Liver (tissue), 9 donors: ENCODE results near the gene ALDH1L1. TPM values are rescaled to one million over a fixed set of nuclear protein-coding genes. Genes with fewer than 3 reads are reported as not detected.
"Not testable (repeated sequence)": the region's sequence is repeated elsewhere in the genome, so short reads cannot be mapped to it uniquely, and the experiment has no call there.

Experiments used
- DNase-seq: peaks from one replicate; pipeline ENCODE4 v3.0.0-alpha.2; 2017; ENCODE audit warnings: low spot score
- H3K27ac ChIP-seq, 2 donors: one replicate each; pipeline ENCODE4 v1.7.0; 2013; ENCODE audit warnings: inconsistent platforms in 2 of 2, low read length in 2 of 2, control low read depth in 1 of 2, low read depth in 1 of 2, mild to moderate bottlenecking in 1 of 2
- H3K27me3 ChIP-seq, 4 donors: one replicate each; pipeline versions ENCODE4 v1.6.1 to v1.7.0; 2013; ENCODE audit warnings: low read length in 3 of 4, inconsistent platforms in 1 of 4, mild to moderate bottlenecking in 1 of 4, moderate library complexity in 1 of 4; ENCODE audit not compliant: control insufficient read depth in 4 of 4, insufficient read depth in 4 of 4
- H3K36me3 ChIP-seq, 4 donors: one replicate each; pipeline versions ENCODE4 v1.6.1 to v1.7.0; 2013; ENCODE audit warnings: low read length in 3 of 4, mild to moderate bottlenecking in 3 of 4, low read depth in 1 of 4, moderate library complexity in 1 of 4; ENCODE audit not compliant: control insufficient read depth in 4 of 4, insufficient read depth in 3 of 4
- H3K4me1 ChIP-seq, 4 donors: one replicate each; pipeline versions ENCODE4 v1.6.1 to v1.7.0; 2013; ENCODE audit warnings: low read length in 3 of 4, mild to moderate bottlenecking in 3 of 4, moderate library complexity in 1 of 4; ENCODE audit not compliant: control insufficient read depth in 4 of 4, insufficient read depth in 4 of 4
- H3K4me3 ChIP-seq, 3 donors: one replicate each; pipeline versions ENCODE4 v1.6.1 to v1.7.0; 2013; ENCODE audit warnings: low read length in 3 of 3, control low read depth in 1 of 3, low read depth in 1 of 3, mild to moderate bottlenecking in 1 of 3
- H3K9ac ChIP-seq, 2 donors: one replicate each; pipeline ENCODE4 v1.7.0; 2013; ENCODE audit warnings: low read length in 2 of 2, mild to moderate bottlenecking in 2 of 2, moderate library complexity in 2 of 2, control low read depth in 1 of 2, low read depth in 1 of 2
- H3K9me3 ChIP-seq, 4 donors: one replicate each; pipeline versions ENCODE4 v1.6.1 to v1.7.0; 2013; ENCODE audit warnings: low read length in 3 of 4; ENCODE audit not compliant: control insufficient read depth in 4 of 4
- ATF3 ChIP-seq: IDR thresholded peaks from 2 replicates; pipeline ENCODE4 v1.6.1; 2016; ENCODE audit warnings: antibody characterized with exemption
- CTCF ChIP-seq: fragments of 150-350 bp; IDR thresholded peaks from 2 replicates; pipeline ENCODE4 v1.5.1; 2017; ENCODE audit warnings: improper control_type of control experiment, low read depth, low read length; ENCODE audit not compliant: missing input control
- EGR1 ChIP-seq, 2 donors: IDR thresholded peaks; 2 replicates each; pipeline ENCODE4 v1.6.1; 2016 to 2018; ENCODE audit warnings: antibody characterized with exemption in 2 of 2, low read depth in 2 of 2
- FOXA1 ChIP-seq: IDR thresholded peaks from 2 replicates; pipeline ENCODE4 v1.6.1; 2016; ENCODE audit warnings: antibody characterized with exemption
- FOXA2 ChIP-seq: IDR thresholded peaks from 2 replicates; pipeline ENCODE4 v1.6.1; 2016; ENCODE audit warnings: antibody characterized with exemption
- GABPA ChIP-seq, 2 donors: IDR thresholded peaks in 1 of 2; conservative IDR thresholded peaks in 1 of 2; 2 replicates each; pipeline ENCODE4 v1.6.1; 2016; ENCODE audit warnings: antibody characterized with exemption in 2 of 2, mild to moderate bottlenecking in 1 of 2, moderate library complexity in 1 of 2
- HNF4A ChIP-seq, 2 donors: conservative IDR thresholded peaks; 2 replicates each; pipeline ENCODE4 v1.6.1; 2016; ENCODE audit warnings: antibody characterized with exemption in 2 of 2, mild to moderate bottlenecking in 2 of 2
- HNF4G ChIP-seq: IDR thresholded peaks from 2 replicates; pipeline ENCODE4 v1.6.1; 2016; ENCODE audit warnings: antibody characterized with exemption
- JUND ChIP-seq, 2 donors: IDR thresholded peaks; 2 replicates each; pipeline ENCODE4 v1.6.1; 2016; ENCODE audit warnings: antibody characterized with exemption in 2 of 2
- MAX ChIP-seq: IDR thresholded peaks from 2 replicates; pipeline ENCODE4 v1.6.1; 2016; ENCODE audit warnings: antibody characterized with exemption
- RAD21 ChIP-seq, 2 donors: IDR thresholded peaks; 2 replicates each; pipeline ENCODE4 v1.6.1; 2016; ENCODE audit warnings: antibody characterized with exemption in 2 of 2, mild to moderate bottlenecking in 2 of 2
- REST ChIP-seq: IDR thresholded peaks from 2 replicates; pipeline ENCODE4 v1.6.1; 2016; ENCODE audit warnings: antibody characterized with exemption, mild to moderate bottlenecking
- RXRA ChIP-seq, 2 donors: IDR thresholded peaks; 2 replicates each; pipeline ENCODE4 v1.6.1; 2017 to 2018; ENCODE audit warnings: antibody characterized with exemption in 2 of 2, mild to moderate bottlenecking in 1 of 2
- SP1 ChIP-seq: IDR thresholded peaks from 2 replicates; pipeline ENCODE4 v1.6.1; 2018; ENCODE audit warnings: antibody characterized with exemption, mild to moderate bottlenecking
- ZBTB33 ChIP-seq: IDR thresholded peaks from 2 replicates; pipeline ENCODE4 v1.6.1; 2016; ENCODE audit warnings: antibody characterized with exemption
- WGBS: extraction: QIAGEN DNeasy Blood & Tissue Kit; methylation state at CpG from one replicate; pipeline ENCODE4 v1.1.7; 2013; 5-methylcytosine and 5-hydroxymethylcytosine counted together
- polyA plus RNA-seq, 2 donors: library from polyadenylated mRNA; stranded (reverse) in 1 of 2; unstranded in 1 of 2; fragments of 200-250 nt in 1 of 2; fragments of >200 nt in 1 of 2; fragmentation: Nextera tagmentation in 1 of 2; extraction: Ambion mirVana in 1 of 2; gene quantifications; one replicate each; pipeline versions ENCODE4 v1.2.1 to v1.2.3, GENCODE V29; 2013 to 2015
- total RNA-seq, 2 donors: library from RNA; depleted of rRNA; stranded (reverse); fragments of >200 nt; gene quantifications; one replicate each; pipeline ENCODE4 v1.2.3, GENCODE V29; 2014
- donor health status: healthy.
- donor health status: healthy.
- donor health status: healthy.
- donor health status: healthy.
- donor health status: healthy.

ALDH1L1 gene
- total and polyA plus RNA-seq, 4 donors, result 46.7 to 234 (median 147) TPM

GRCh38 chr3:126098391-126098858, 82.0 kb downstream of the ALDH1L1 start (continued):
- TF ChIP-seq ZBTB33, result no peak
- TF ChIP-seq GABPA (IDR thresholded peaks at IDR 0.05 in 1 of 2, conservative IDR thresholded peaks at IDR 0.05 in 1 of 2), result no peak
- TF ChIP-seq EGR1 (IDR thresholded peaks at IDR 0.05; ENCODE audit: low read depth in 2 of 2), result no peak

GRCh38 chr3:126097801-126098200, 82.6 kb downstream of the ALDH1L1 start:
- H3K9me3 ChIP-seq, result no peaks in the 10 kb centered on the region
- no peak for TF ChIP-seq HNF4A (conservative IDR thresholded peaks at IDR 0.05)
- no peak for TF ChIP-seq ATF3
- TF ChIP-seq FOXA1, result no peak
- TF ChIP-seq RAD21 (IDR thresholded peaks at IDR 0.05), result no peak
- TF ChIP-seq HNF4G, result no peak
- TF ChIP-seq FOXA2, result no peak
- TF ChIP-seq SP1, result no peak
- no peak for TF ChIP-seq REST
- no peak for TF ChIP-seq JUND (IDR thresholded peaks at IDR 0.05)
- no peak for TF ChIP-seq RXRA (IDR thresholded peaks at IDR 0.05)
- no peak for TF ChIP-seq CTCF
- TF ChIP-seq MAX, result no peak
- no peak overlapping the region for H3K4me3 ChIP-seq
- H3K4me1 ChIP-seq, result no peaks in the 10 kb centered on the region
- DNase-seq, result no peak
- no peak overlapping the region for H3K27ac ChIP-seq
- H3K9ac ChIP-seq, result no peak overlapping the region
- peaks cover 0 to 17% (median 7%) of the 10 kb centered on the region in 4 donors for H3K36me3 ChIP-seq
- H3K27me3 ChIP-seq, result no peaks in the 10 kb centered on the region

- DNase-seq, H3K9me3 ChIP-seq, H3K4me3 ChIP-seq, H3K9ac ChIP-seq, H3K27me3 ChIP-seq, H3K36me3 ChIP-seq, H3K4me1 ChIP-seq, H3K27ac ChIP-seq: not testable (repeated sequence)
- 88% methylated on average over 6 of the region's 6 CpGs for WGBS
Observed at GRCh38 chr3:126096274-126096673, 84.1 kb downstream of the ALDH1L1 start.

GRCh38 chr3:126092128-126092527, 88.3 kb downstream of the ALDH1L1 start:
- WGBS, result 92% methylated on average over 5 of the region's 5 CpGs
- DNase-seq, H3K9ac ChIP-seq: not testable (repeated sequence)

More at GRCh38 chr3:126092128-126092527, 88.3 kb downstream of the ALDH1L1 start:
- not testable (repeated sequence) for H3K4me3 ChIP-seq, H3K27me3 ChIP-seq, H3K9me3 ChIP-seq, H3K36me3 ChIP-seq, H3K27ac ChIP-seq, H3K4me1 ChIP-seq
